ENCODE data around the gene RABGAP1L.

DNA sequence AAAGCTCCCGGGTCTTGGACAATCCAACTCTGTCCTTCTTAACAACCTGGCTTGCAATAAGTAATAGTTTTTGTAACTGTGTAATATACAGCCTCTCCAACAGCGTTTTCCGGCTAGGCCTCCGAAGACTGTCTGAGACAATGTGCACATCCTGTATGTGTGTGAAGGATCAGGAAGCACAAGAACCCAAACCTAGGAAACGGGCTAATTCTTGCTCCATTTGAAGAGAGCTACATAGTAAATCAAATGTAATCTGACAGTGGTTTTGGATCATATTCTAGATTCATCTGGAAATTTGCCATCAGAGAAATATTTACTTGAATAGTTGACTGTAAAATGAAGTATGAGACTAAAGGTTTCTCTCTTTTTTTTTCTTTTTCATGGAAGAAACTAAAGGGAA lies 289.7 kb downstream of the RABGAP1L start:
- TF ChIP-seq, protein P1, sequence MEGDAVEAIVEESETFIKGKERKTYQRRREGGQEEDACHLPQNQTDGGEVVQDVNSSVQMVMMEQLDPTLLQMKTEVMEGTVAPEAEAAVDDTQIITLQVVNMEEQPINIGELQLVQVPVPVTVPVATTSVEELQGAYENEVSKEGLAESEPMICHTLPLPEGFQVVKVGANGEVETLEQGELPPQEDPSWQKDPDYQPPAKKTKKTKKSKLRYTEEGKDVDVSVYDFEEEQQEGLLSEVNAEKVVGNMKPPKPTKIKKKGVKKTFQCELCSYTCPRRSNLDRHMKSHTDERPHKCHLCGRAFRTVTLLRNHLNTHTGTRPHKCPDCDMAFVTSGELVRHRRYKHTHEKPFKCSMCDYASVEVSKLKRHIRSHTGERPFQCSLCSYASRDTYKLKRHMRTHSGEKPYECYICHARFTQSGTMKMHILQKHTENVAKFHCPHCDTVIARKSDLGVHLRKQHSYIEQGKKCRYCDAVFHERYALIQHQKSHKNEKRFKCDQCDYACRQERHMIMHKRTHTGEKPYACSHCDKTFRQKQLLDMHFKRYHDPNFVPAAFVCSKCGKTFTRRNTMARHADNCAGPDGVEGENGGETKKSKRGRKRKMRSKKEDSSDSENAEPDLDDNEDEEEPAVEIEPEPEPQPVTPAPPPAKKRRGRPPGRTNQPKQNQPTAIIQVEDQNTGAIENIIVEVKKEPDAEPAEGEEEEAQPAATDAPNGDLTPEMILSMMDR (conservative IDR thresholded peaks at IDR 0.05): no peak
- no peak for TF ChIP-seq ZFX (IDR thresholded peaks at IDR 0.05)

Data from C4-2B (cell line).